ENCODE results near the gene C2.

Gene C2

GRCh38 chr6:31945507-31946369 is 18.2 kb downstream of the C2 start, which contains the start of gene CFB:
TSS of gene CFB (plus strand) at chr6:31946095. CDS start at chr6:31946222, 127 bp downstream.
- DNase-seq (ENCODE audit: low read depth in 1 of 2, low spot score in 1 of 2), result no peak
- Histone ChIP-seq H3K4me3 (replicated peaks; ENCODE audit: insufficient read depth, low read length) (no peak within 1 kb of the TSS), H3K27me3 (ENCODE audit: insufficient read depth, poor library complexity, severe bottlenecking) (peaks cover 4% of the 10 kb centered on the region), H3K27ac (replicated peaks) (no peak within 1 kb of the TSS)
- TF ChIP-seq POLR2AphosphoS5 (IDR thresholded peaks at IDR 0.05; ENCODE audit: low read depth) (no peak), SPI1 (IDR thresholded peaks at IDR 0.05; ENCODE audit: borderline replicate concordance, low read depth) (no peak), CTCF (IDR thresholded peaks at IDR 0.05; ENCODE audit: insufficient read depth, low read length) (no peak), GABPA (IDR thresholded peaks at IDR 0.05; ENCODE audit: low read depth) (no peak), REST (IDR thresholded peaks at IDR 0.05; ENCODE audit: insufficient replicate concordance, low read depth) (no peak)

GRCh38 chr6:31946370-31946885 is 18.9 kb downstream of the C2 start:
- no peak for DNase-seq (ENCODE audit: low read depth in 1 of 2, low spot score in 1 of 2)
- Histone ChIP-seq H3K4me3 (replicated peaks; ENCODE audit: insufficient read depth, low read length) (no peak overlapping the region), H3K27ac (replicated peaks) (no peak overlapping the region), H3K27me3 (ENCODE audit: insufficient read depth, poor library complexity, severe bottlenecking) (peaks cover 4% of the 10 kb centered on the region)
- no peak for TF ChIP-seq SPI1 (IDR thresholded peaks at IDR 0.05; ENCODE audit: borderline replicate concordance, low read depth)
- TF ChIP-seq CTCF (IDR thresholded peaks at IDR 0.05; ENCODE audit: insufficient read depth, low read length), result no peak
- TF ChIP-seq GABPA (IDR thresholded peaks at IDR 0.05; ENCODE audit: low read depth), result no peak
- no peak for TF ChIP-seq REST (IDR thresholded peaks at IDR 0.05; ENCODE audit: insufficient replicate concordance, low read depth)
- no peak for TF ChIP-seq POLR2AphosphoS5 (IDR thresholded peaks at IDR 0.05; ENCODE audit: low read depth)

- no peak for DNase-seq (ENCODE audit: low read depth in 1 of 2, low spot score in 1 of 2)
- no peak overlapping the region for H3K27ac ChIP-seq (replicated peaks)
- TF ChIP-seq CTCF (IDR thresholded peaks at IDR 0.05; ENCODE audit: insufficient read depth, low read length), result no peak
- no peak for TF ChIP-seq GABPA (IDR thresholded peaks at IDR 0.05; ENCODE audit: low read depth)
- TF ChIP-seq POLR2AphosphoS5 (IDR thresholded peaks at IDR 0.05; ENCODE audit: low read depth), result no peak
- no peak for TF ChIP-seq REST (IDR thresholded peaks at IDR 0.05; ENCODE audit: insufficient replicate concordance, low read depth)
- TF ChIP-seq SPI1 (IDR thresholded peaks at IDR 0.05; ENCODE audit: borderline replicate concordance, low read depth), result no peak
- H3K27me3 ChIP-seq (ENCODE audit: insufficient read depth, poor library complexity, severe bottlenecking), result peaks cover 4% of the 10 kb centered on the region
- no peak overlapping the region for H3K4me3 ChIP-seq (replicated peaks; ENCODE audit: insufficient read depth, low read length)
Measured at GRCh38 chr6:31947070-31947675, 19.7 kb downstream of the C2 start.
